Activated CD8-positive, alpha-beta memory T cell treated with anti-CD3 and anti-CD28 coated beads, Interleukin-2, amount 50 U/mL, for 4 hours (primary cell): ENCODE measurements around the gene SAMD13.

ENCODE experiments used
- DNase-seq: peaks from one replicate; pipeline ENCODE4 v3.0.0-alpha.2; 2020

SAMD13 gene

DNA sequence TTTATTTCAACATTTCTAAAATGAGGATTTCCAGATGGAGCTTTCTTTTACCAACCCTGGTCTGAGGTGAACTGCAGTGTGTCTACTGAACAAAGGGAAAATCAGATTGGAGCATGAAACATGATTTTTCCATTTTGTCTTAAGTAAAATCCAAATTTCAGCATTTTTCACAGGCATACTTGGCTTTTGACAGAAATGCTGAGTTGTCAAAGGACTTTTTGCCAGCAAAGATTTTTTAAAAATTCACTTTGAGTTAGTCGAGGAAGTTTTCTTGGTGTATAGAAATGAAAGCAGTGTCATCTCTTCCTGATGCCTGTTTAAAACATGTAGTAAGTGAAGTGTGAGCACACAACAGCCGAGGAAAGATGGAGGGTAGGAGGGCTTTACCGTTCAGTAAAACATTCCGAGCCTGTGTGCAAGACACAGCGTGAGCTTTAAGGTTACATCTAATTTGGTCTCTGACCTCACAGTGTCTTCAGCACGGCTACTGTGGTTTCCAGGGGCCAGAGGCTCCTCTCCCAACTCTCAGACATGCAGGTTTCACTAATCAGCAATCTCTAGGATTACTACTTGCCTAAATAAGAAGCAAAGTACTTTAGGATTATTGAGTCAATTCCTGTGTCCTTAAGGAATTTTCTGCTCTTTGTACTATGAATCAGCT is 45.9 kb downstream of the SAMD13 start:
- no peak for DNase-seq

DNA sequence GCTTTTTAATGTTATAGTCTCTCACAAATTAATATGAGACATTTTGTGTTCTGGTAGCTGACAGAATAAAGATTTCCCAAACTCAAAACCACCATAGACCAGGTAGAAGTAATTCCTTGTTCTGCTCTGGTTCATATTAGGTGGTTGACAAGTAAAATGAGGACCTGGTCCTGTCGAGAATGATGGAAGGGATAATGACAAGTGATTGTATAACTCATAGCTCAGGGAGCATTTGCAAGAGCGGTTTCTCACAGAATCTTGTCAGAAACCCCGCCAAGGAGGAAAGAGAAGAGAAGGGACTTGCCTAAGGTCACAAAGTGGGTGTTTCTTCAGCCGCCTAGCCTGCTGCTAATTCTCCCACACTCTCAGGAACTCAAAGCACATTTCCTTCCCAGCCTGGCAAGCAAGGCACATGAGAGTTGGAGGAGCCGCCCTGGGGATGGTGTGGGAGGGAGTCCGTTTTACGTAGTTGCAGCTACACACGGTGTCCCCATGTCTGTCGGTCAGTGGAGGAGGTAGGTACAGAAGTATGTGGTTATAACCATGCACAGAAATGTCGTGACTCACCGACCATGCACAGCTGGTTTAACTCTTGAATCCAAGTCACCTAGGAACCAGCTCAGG is 46.5 kb downstream of the SAMD13 start:
- no peak for DNase-seq

DNA sequence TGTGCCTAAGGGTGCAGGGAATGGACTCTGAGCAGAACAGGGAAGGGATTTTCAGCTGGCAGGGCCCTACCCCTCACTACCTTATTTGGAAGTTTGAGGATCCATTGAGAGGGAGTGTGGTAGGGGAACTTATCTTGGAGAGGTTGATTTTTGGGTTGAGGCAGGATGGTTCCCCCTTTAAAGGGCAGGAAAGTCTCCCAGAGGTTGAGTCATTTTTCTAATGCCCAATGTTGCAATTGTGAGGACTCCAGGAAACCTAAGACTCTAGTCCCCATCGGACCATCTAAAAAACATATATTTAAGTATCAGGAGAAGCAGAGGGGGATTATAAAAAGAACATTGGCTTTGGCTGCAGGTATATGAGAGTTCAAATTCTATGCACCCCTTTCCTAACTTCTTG is 47.3 kb downstream of the SAMD13 start:
- no peak for DNase-seq

DNA sequence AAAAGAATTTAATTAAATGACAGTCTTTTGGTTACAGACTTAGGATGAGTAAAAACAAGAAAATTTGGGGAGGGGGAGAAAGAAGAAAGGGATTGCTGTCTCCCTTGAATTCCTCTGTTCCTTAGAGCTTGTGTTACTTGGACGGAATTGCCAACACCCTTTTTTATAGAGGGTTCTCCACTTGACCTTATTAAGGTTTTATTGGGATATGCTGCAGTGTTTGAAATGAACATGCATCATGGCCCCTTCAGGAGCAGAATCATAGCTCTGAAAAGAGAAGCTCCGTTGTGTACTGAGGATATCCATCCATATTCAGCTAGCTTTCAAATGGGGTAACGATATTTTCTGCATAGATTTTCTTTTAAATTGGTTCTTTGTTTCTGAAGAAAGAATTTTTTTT is 48.6 kb downstream of the SAMD13 start:
- DNase-seq: no peak

DNA sequence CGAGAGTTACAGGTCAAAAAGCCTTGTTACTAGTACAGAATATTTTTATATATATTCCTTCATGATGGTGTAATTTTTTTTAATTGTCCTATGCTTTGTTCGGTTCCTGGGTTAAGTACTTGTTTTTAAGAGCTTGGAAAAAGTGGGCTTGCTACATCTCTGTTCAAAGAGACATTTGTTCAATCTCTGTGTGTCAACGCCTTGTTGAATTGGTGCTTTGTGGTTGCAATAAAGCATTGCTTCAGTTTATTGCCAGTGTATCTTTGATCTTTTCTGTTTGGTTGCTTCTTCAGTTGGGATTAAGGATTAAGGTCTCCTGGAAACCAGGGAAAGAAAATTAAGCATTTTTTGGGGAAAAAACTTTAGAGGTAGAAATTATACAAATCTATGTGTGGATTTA is 49.0 kb downstream of the SAMD13 start:
- no peak for DNase-seq

DNA sequence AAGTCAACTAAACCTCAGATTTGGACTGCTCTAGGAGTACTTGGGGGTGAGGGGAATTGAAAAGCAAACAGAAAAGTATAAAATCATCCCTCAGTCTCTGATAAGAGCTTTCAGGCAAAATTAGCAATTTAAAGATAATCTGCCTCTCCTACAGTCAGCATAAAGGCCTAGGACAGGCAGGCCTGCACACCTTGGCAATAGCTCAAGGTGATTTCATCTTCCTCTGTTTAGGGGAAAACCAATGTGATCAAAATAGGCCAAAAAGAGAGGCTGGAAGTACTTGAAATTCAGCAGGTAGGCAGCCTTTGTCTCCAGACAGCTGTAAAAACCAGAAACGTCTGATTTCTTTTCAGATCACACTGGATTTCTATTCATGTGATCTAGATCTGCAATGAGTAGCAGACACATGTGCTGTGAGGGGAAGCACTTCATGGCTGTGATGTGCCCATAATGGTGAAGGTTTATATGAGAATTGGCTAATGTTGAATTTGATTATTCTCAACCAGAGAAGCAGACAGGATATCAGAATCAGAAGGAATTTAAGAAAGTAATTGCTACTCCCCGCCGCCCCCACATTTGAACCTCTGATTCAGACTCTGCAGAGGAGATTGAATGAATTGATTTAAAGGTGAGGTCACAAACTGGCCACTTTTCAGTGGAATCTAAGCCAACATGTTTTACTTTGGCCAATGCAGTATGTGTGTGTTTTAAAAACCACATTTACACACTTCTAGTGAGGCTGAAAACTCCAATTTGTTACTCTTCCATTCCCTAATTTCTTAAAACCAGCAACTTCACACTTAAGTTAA is 51.0 kb downstream of the SAMD13 start:
- DNase-seq: no peak

DNA sequence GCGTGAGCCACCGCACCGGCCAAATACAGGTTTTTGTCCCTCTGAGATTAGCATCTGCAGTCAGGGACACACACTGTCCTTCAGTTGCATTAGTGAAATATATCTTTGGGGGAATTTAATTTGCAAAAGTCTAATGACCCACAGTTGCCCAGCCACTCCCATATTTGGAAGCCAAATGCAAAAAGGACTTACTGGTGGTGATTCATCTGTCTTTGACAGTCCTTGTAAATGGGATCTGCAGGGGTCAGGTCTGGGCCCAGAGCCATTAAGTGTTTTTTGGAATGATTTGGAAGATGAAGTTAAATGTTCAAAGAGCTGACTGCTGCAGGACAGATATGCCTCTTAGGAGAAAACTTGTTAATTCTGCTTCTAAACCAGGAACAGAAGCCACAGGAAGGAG is 52.2 kb downstream of the SAMD13 start:
- no peak for DNase-seq

DNA sequence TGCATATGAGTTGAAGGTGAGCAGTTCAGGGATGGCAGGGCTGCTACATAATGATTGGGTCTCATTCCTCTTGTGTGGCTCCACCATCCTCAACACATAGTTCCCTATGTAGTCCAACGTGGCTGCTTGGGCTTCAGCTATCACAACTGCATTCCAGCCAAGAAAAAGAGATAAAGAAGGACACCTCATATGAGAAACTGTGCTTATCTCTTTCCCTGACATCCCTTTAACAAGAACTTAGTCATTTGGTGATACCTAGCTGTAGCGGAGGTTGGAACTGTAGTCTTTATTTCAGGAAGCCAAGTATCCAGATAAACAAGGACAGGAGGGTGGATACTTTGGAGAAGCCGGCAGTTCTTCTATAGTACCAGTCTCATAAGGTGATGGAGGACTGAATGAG is 54.0 kb downstream of the SAMD13 start:
- no peak for DNase-seq

DNA sequence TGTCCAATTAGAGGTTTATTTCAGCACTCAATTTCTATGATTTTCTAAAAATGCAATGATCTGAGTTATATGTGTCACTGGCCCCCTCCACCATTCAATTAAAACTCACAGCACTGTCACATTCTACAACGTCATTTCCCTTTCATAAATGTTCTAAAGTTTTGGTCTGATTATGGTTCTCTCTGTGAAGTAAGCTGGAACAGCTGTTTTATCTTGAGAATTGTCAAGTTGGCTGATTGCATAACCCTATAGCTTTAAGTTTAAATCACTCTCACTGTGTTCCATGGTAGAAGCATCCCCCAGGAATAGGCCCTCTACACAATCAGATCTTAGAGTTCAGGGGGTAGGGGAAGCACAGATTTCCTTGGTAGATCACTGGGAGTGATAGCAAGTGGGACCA is 55.4 kb downstream of the SAMD13 start:
- DNase-seq: no peak

DNA sequence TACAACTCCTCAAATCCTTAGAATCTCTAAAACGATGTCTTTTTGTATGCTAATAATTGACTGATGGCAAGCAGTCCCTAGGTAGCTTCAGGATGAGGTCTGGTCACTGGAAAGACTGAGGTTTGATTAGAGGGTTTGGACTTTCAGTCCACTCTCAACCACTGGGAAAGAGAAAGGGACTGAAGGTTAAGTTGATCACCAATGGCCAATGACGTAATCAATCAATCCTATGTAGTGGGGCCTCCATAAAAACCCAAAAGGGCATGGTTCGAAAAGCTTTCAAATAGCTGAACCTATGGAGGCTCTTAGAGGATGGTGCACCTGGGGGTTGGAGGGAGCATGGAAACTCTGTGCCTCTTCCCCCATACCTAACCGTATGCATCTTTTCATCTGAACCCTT is 57.2 kb downstream of the SAMD13 start:
- DNase-seq: no peak

DNA sequence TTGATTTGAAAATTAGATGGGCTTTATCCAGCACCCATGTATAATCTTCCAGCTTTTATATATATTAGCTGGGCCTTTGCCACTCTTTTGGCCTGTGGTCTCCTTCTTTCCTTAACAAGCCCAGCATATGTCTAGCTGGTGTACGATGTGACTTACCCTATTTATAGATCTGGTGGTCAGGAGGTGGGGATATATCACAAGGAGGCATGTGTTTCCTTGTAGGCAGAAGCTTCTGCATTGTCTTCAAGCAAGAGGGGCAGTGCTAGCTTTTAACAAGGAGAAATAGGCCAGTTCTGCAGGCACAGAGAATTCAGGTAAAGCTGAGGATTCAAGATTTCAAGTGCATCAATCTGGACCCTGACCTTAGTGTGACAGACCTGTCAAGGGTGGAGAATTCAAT is 58.8 kb downstream of the SAMD13 start:
- no peak for DNase-seq

DNA sequence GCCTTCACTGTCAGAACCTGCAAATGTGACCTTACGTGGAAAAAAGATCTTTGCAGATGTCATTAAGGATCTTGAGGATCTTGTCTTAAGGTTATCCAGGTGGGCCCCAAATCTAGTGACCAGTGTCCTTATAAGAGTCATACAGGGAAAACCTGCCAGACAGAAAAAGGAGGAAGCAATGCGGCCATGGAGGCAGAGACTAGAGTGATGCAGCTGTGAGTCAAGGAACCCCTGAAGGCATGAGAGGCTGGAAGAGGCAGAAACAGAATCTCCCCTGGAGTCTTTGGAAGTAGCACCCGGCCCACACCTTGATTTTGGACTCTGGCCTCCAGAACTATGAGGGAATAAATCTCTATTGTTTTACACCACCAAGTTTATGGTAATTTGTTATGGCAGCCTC is 60.3 kb downstream of the SAMD13 start:
- DNase-seq: no peak

DNA sequence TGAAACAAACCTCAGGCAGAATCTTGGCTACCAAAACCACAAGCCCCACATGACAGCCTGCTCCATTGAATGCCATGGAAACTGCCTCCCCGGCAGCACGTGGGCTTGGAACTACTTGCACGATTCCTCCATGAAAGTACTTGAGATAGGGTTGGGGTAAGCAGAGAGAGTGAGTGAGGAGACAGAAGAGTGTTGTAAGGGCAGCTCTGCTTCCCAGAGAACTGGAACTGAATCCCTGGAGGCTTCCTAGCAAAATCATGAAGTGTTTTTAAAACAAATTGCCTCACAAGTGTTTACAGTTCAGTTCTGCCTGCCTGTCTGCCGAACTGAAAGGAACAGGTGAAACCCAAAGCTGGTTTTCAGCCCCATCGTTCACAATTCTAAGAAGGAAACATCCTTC is 61.5 kb downstream of the SAMD13 start:
- no peak for DNase-seq

DNA sequence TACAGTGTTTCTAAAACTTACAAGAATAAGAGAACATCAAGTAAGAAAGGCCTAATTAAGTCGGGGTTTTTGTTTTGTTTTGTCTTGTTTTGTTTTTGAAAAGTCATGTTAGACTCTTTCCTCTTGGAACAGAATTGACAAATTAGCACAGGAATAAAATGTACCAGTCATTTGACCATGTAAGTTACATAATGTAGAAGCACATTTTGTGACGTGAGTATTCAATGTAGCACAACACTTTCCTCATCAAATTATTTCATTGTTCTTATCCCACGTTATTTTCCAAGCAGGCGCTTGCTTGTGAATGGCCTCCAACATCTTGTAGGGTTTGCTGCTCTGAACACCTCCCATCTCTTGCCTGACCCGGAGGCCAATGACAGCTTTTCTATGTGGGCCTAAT is 62.1 kb downstream of the SAMD13 start:
- no peak for DNase-seq

DNA sequence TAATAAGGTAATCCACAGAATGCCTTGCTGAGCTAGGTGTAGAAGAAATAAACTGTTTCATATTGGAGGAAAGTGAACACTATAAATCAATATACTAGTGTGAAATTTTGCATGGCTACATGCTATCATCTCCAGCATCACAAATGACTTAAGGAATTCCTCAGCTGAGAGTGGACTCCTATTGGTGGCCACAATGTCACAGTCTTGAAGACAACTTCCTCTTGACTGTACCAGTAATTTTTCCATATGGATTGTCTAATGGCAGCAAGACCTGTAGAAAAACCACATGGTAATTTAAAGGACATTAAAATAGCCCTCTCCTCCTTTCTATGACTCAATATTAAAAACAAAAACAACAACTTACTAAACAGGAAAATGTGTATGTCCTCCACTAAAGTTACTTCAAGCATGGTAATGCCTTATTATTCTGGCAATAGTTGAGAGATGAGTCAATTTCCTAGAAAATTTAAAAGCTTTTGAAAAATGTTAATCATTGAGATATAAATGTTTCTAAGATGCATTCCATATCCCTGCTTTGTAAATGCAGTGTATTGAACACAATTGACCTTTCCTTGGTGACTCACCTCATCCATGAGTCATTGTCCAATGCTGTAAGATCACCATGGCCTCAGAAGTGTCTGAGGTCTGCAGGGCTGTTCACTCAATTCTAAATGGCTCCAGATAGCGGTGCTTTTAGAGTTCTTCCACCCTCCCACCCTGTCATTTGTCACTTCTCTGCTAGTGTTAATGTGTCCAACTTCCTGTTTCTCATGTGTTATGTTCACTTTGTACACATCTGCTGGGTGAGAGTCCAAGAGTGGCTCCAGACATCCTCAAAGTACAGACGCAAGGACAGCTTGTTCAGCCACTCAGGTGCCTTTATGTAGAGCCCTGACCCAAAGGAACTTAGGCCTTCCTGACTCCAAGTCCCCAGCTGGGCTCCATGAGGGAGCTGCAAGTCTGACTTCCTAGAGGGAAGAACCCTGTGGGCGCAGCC is 64.0 kb downstream of the SAMD13 start:
- no peak for DNase-seq

DNA sequence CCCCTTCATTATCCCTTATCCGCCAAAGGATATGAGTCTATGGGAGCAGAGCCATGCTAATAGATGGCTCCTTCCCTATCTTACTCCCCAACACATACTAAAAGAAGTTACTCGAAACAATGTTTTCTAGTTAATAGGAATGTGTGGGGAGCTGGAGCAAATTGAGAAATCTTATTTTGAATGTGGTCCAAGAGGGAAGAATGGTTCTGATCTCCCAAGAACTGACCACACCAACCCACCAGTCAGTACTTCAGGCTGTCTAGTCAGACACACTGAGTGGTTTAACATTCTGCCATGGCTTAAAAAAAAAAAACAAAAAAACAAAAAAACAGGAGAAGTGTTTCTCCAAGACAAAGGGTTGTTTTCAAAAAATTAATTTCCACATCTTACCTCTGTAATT is 65.3 kb downstream of the SAMD13 start:
- DNase-seq: no peak

DNA sequence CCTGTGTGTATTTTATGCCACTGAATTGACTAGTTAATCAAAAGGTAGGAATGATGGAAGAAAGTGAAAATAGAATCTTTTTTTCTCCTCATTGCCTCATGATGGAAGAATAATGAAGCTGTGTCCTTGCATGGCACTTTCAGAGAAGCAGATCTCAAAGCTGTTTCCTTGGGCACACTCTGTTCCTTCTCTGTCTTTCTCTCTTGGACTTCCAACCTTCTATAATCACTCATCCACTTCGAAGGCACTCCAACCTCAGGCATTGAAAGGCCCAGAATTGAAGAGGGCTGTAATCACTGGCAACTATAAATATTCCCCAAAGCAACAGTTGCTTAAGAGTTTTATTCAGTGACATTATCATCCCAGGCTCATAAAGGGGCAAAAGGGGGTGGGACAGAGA is 65.7 kb downstream of the SAMD13 start:
- no peak for DNase-seq

DNA sequence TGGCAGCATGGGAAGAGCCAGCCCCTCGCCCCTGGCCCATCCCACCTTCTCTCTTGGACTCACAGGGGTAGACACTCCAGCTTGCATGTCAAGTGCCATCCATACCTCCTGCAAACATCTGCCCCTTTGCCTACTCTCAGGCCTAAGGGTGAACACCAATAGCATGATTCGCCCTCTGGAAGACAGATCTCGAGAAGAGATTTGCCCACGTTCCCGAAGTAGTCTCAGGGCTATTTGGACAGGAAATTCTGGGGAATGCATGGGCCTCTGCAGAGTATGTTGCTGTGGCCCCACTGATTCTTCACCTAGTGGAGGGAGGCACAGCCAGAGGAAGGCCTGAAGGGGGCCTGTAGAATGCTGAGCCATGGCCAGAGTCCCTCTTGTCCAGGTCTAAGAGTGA is 66.9 kb downstream of the SAMD13 start:
- DNase-seq: no peak

DNA sequence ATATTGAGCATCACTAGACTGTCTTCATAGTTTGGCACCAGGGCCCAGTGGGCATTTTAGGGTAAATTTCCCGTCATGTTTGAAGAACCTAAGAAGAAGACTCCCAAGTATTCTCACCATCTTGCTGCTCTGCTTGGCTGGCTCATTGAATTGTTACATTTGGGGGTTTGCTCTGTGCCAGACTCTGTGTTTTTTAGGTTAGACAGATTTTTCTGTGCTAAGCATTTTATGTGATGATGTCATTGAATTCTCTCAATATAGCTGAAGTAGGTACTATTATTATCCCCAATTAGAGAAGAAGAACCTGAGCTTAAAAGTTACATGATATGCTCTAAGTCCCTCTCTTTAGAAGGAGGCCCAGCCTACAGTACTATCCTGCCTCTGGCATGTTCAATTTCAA is 68.8 kb downstream of the SAMD13 start:
- DNase-seq: no peak

DNA sequence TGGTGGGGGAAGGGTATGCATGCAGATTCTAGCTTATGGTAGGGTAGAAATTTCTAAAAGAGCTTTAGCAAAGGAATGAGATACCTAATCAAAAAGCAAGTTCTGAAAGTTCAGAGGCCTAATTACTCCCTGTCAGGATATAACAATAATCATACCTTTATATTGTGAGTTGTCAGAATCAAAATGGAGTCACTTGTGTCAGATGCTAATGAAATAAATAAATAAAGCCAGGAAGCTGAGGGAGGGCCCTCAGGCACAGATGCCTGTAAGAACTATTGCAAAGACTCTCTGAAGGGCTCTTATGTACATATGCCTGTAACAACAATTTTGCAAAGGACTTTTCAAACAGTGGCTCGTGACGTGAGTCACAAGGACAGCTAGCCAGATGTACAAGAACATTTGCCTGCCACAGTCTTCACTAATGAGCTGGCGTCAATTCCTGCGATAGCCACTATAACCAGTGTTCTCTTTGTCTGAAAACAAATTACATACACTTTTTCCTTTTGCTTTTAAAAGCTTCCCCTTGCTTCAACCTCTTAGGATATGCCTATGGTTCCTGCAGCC is 69.4 kb downstream of the SAMD13 start:
- no peak for DNase-seq

DNA sequence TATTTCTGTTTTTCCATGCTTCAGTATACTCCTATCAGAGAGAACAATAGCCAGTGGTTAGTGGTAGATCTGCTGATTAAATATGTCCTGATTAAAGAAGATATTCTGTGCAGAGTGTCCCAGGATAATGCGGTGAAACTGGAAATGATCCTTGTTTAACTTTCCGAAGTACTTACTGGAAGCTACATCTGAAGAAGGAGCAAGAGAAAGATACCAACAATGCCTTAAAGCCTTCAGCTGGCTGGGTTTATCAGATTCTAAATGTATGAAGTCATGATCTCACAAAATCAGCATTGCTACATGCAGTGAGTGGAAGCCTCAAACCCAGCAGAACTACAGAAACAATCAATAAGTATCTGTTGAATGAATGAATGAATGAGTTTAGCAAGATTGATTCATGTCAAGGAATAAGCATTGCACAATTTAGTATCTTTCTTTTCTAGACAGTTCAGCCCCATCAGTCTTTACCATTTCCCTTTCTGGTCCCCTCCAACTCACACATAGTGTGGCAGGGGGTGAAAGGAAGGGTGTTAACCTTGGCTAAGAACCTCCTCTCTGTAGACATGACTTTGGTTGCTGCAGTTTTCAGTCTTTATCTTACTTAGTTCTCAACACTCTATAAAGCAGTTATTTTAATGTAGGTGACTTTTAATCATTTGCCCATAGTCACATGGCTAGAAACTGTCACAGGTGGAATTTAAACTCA is 72.1 kb downstream of the SAMD13 start:
- no peak for DNase-seq
